Lower leg skin (tissue), 4 donors: ENCODE results near the gene LCN2. TPM values are rescaled to one million over a fixed set of nuclear protein-coding genes. Genes with fewer than 3 reads are reported as not detected.

Experiments
- DNase-seq, 2 donors: peaks; one replicate each; pipeline ENCODE4 v3.0.0-alpha.2; 2019; ENCODE audit warnings: low spot score in 2 of 2
- H3K4me3 ChIP-seq: fragments of 200-600 bp; sonication (generic); 2 replicates; pipeline ENCODE4 v1.5.1; 2017; ENCODE audit warnings: mild to moderate bottlenecking, low read depth; ENCODE audit not compliant: poor library complexity, severe bottlenecking
- CTCF ChIP-seq, 3 donors: fragments of 450-650 bp; IDR thresholded peaks; one replicate each; pipeline ENCODE4 v1.5.1; 2016; ENCODE audit warnings: antibody characterized with exemption in 3 of 3, mild to moderate bottlenecking in 3 of 3, moderate library complexity in 2 of 3
- POLR2A ChIP-seq, 2 donors: fragments of 450-650 bp; IDR thresholded peaks; one replicate each; pipeline ENCODE4 v1.6.1; 2016 to 2017; ENCODE audit warnings: antibody characterized with exemption in 2 of 2, mild to moderate bottlenecking in 1 of 2, moderate library complexity in 1 of 2
- WGBS, 2 donors: methylation state at CpG; one replicate each; pipeline ENCODE4 v1.1.5; 2018; 5-methylcytosine and 5-hydroxymethylcytosine counted together
- intact Hi-C: fragments of 100-400 bp; cut with DNase I; formaldehyde crosslinking; loops from one replicate; pipeline ENCODE4 v1.15.0; 2023; ENCODE audit warnings: low total_unique reads
- total RNA-seq, 4 donors: library from RNA; depleted of rRNA; stranded (reverse); fragments of >200 nt; gene quantifications; one replicate each; pipeline ENCODE4 v1.1.0, GENCODE V29; 2016

The LCN2 gene
- total RNA-seq, 4 donors from 2014 or later: 3.7 to 33.8 (median 19.1) TPM

DNA sequence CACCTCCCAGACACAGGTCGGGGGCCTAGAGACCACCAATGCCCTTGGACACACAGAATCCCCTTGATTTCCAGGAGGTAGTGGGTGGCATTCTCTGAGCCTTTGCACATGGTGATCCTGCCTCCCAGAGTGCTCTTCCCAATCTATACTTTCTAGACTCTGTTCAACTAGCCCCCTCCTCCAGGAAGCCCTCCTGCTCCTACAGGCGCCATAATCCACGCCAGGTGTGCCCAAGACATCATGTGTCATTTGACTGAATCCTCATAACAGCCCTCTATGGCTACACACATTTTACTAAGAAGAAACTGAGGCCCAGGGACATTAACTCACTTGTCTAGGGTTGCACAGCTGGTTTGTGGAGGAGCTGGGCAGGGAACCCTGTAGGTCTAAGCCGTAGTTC, 18.0 kb downstream of the LCN2 start:
- no peak for TF ChIP-seq CTCF (IDR thresholded peaks at IDR 0.05)
- TF ChIP-seq POLR2A (IDR thresholded peaks at IDR 0.05): no peak

GRCh38 chr9:128168731-128169308, 19.6 kb downstream of the LCN2 start:
- TF ChIP-seq POLR2A (IDR thresholded peaks at IDR 0.05): no peak
- no peak for TF ChIP-seq CTCF (IDR thresholded peaks at IDR 0.05)
- intact Hi-C loops: no loop called here
- no peak overlapping the region for H3K4me3 ChIP-seq
- WGBS, 2 donors: 87 to 91% methylated on average over 8 of the region's 8 CpGs
- no peak for DNase-seq

More for the DNA sequence above, 18.0 kb downstream of the LCN2 start:
- no peak overlapping the region for H3K4me3 ChIP-seq
- WGBS, 2 donors: 100% methylated on average over 4 of the region's 4 CpGs
- DNase-seq: no peak
- intact Hi-C loops: no loop called here

GRCh38 chr9:128169492-128169891, 20.2 kb downstream of the LCN2 start:
- TF ChIP-seq POLR2A (IDR thresholded peaks at IDR 0.05): no peak
- no peak for TF ChIP-seq CTCF (IDR thresholded peaks at IDR 0.05)
- WGBS, 2 donors: 92 to 94% methylated on average over 8 of the region's 8 CpGs
- intact Hi-C loops: no loop called here
- DNase-seq: no peak
- H3K4me3 ChIP-seq: no peak overlapping the region

DNA sequence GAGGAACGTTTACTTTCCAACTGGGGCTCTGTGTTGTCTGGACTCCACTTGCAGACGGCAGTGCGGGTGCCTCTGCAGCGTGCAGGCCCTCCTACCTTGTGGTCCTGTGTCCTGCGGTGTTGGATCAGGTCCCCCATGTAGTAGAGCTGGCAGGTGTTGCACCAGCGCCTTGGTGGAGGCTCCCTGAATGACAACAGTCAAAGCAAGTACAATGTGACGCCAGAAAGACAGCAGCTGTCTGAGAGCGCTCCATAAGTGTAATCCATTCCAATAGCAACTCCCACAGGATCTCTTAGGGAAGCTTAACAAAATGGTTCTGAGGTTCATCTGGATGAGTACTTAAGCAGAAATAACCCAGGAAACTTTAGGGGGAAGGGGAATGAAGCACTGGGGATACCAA, 20.7 kb downstream of the LCN2 start:
- 81 to 82% methylated on average over 8 of the region's 8 CpGs for WGBS, 2 donors
- intact Hi-C loops: no loop called here
- TF ChIP-seq CTCF (IDR thresholded peaks at IDR 0.05) (no peak), POLR2A (IDR thresholded peaks at IDR 0.05) (no peak)
- no peak overlapping the region for H3K4me3 ChIP-seq
- DNase-seq: no peak

DNA sequence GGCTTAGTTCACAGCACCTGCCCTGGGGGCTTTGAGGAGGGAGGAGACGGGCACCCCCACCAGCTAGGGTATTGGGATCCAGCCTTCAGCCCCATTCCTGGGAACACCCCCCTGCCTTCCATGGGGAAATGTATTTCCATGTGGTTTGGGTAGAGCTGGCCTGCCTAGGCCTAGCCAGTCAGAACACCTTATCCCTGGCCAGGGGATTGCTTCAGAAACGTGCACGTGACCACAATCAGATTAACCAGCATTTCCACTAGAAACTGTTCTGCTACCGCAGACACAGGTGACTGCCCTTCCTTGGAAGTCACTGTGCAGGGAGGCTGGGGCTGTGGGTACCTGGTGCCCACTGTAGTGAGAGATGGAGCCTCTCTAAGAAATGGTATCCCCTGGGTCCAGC, 24.8 kb downstream of the LCN2 start:
- DNase-seq: no peak
- no peak overlapping the region for H3K4me3 ChIP-seq
- no peak for TF ChIP-seq POLR2A (IDR thresholded peaks at IDR 0.05)
- no peak for TF ChIP-seq CTCF (IDR thresholded peaks at IDR 0.05)
- intact Hi-C loops: no loop called here
- 80 to 96% methylated on average over 4 of the region's 4 CpGs for WGBS, 2 donors

DNA sequence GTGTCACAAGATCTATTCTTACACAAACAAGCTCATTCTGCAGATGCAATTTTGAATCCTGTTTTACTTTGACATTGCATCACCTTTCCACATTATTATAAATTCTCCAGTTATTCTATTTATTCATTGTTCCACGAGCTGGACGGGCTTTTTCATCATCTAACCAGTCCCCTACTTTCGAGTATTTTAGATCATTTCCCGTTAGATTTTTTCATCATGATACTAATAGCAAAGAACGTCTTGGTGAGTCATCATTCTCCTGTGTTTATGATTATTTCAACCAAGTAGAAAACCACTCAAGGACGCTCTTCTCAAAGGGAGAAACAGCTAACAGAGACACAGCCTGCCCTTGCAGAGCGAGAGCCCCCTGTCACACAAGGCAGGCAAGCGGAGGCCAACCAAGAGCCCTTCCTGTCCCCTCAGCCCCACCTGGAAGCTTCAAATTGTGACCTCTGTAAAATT, 25.9 kb downstream of the LCN2 start:
- no peak for DNase-seq
- no peak for TF ChIP-seq CTCF (IDR thresholded peaks at IDR 0.05)
- TF ChIP-seq POLR2A (IDR thresholded peaks at IDR 0.05): no peak
- WGBS, 2 donors: 68 to 78% methylated on average over 8 of the region's 8 CpGs
- intact Hi-C loops: no loop called here
- no peak overlapping the region for H3K4me3 ChIP-seq
